ENCODE measurements around the gene RBMS3. TPM values are rescaled to one million over a fixed set of nuclear protein-coding genes. Genes with fewer than 3 reads are reported as not detected.

Gene RBMS3
- total and polyA plus RNA-seq, 4 donors = 4.8 to 117 (median 29.4) TPM

DNA sequence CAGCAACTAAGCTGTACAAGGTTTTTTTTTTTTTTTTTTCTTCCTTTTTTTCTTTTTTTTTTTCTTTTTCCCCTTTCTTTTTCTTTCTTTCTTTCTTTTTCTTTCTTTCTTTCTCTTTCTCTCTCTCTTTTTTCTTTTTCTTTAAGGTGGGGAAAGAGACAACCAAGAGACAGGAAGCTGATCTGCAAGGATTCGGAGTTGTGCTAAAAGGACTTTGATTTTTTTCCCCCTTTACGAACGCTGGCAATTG is 148 bp downstream of the RBMS3 start:
- TF ChIP-seq, protein P1, sequence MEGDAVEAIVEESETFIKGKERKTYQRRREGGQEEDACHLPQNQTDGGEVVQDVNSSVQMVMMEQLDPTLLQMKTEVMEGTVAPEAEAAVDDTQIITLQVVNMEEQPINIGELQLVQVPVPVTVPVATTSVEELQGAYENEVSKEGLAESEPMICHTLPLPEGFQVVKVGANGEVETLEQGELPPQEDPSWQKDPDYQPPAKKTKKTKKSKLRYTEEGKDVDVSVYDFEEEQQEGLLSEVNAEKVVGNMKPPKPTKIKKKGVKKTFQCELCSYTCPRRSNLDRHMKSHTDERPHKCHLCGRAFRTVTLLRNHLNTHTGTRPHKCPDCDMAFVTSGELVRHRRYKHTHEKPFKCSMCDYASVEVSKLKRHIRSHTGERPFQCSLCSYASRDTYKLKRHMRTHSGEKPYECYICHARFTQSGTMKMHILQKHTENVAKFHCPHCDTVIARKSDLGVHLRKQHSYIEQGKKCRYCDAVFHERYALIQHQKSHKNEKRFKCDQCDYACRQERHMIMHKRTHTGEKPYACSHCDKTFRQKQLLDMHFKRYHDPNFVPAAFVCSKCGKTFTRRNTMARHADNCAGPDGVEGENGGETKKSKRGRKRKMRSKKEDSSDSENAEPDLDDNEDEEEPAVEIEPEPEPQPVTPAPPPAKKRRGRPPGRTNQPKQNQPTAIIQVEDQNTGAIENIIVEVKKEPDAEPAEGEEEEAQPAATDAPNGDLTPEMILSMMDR (IDR thresholded peaks at IDR 0.05; ENCODE audit: control extremely low read depth, extremely low read depth) = no peak
- Histone ChIP-seq H3K4me3 (peak overlapping the region; percentile 81), H3K9ac (ENCODE audit: insufficient read depth in 1 of 2, low read length in 2 of 2) (peak overlapping the region; percentile 86 to 99), H3K4me1 (ENCODE audit: control insufficient read depth in 5 of 5, insufficient read depth in 5 of 5, low read length in 5 of 5) (peaks cover 0 to 23% (median 3%) of the 10 kb centered on the region in 5 donors), H3K36me3 (ENCODE audit: control insufficient read depth in 4 of 4, insufficient read depth in 4 of 4, low read length in 4 of 4) (peaks cover 0 to 3% (median 0%) of the 10 kb centered on the region in 4 donors), H3K9me3 (ENCODE audit: control insufficient read depth in 4 of 4, insufficient read depth in 3 of 4, low read length in 3 of 4) (no peaks in the 10 kb centered on the region), H3K27me3 (ENCODE audit: control insufficient read depth in 3 of 3, insufficient read depth in 3 of 3, low read length in 2 of 3) (no peaks in the 10 kb centered on the region), H3K27ac (ENCODE audit: low read depth in 1 of 2, low read length in 1 of 2) (peak overlapping the region; percentile 83 to 94)
- DNase-seq = peak in 1 of 3 donors; percentile 72
- WGBS, 2 donors = 0 to 1% methylated on average over 3 of the region's 3 CpGs
- no peak for ATAC-seq (ENCODE audit: insufficient read depth, low FRiP score)

DNA sequence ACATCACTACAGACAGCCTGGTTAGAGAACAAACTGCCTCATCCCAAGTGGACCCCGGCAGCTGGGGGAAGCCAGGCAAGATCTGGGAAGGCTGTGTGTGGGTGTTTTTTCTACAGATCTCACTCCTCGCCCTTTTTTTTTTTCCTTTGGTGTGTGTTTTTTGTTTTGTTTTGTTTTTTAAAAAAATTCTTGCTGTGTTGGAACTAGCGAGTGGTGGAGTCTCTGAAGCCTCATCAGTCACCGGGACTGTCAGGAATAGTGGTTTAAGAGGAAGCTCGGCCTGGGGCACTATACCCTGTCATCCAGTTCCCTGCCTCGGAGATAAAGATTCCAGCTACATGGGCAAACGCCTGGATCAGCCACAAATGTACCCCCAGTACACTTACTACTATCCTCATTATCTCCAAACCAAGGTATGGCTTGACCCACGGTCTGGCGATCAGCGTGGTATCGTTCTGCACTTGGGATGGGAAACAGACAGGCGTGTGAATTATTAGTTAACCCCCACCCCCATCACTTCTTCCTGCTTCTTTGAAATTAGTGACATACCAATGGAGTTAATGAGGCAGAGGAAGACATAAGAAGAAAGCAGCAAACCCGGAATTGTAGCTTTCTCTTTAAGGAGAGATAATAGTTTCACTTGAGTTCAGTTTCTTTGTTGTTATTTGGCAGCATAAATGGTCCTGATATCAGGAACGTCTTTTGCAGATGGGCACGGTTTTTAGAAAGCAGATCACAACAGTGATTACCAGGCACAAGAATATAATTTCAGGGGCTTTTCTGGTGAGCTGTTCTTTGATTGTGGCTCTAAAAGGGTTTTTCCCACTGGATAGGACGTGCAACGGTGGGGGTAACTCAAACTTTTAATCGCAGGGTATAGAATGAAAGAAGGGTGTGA is 722 bp downstream of the RBMS3 start:
- Histone ChIP-seq H3K4me3 (peak overlapping the region; percentile 81), H3K36me3 (ENCODE audit: control insufficient read depth in 4 of 4, insufficient read depth in 4 of 4, low read length in 4 of 4) (peaks cover 0 to 3% (median 0%) of the 10 kb centered on the region in 4 donors), H3K4me1 (ENCODE audit: control insufficient read depth in 5 of 5, insufficient read depth in 5 of 5, low read length in 5 of 5) (peaks cover 0 to 28% (median 3%) of the 10 kb centered on the region in 5 donors), H3K27ac (ENCODE audit: low read depth in 1 of 2, low read length in 1 of 2) (peak overlapping the region; percentile 83 to 94), H3K9ac (ENCODE audit: insufficient read depth in 1 of 2, low read length in 2 of 2) (peak overlapping the region; percentile 86 to 99), H3K9me3 (ENCODE audit: control insufficient read depth in 4 of 4, insufficient read depth in 3 of 4, low read length in 3 of 4) (no peaks in the 10 kb centered on the region), H3K27me3 (ENCODE audit: control insufficient read depth in 3 of 3, insufficient read depth in 3 of 3, low read length in 2 of 3) (no peaks in the 10 kb centered on the region)
- ATAC-seq (ENCODE audit: insufficient read depth, low FRiP score) (no peak), DNase-seq (peak; percentile 60 to 87 (median 73))
- TF ChIP-seq, protein P1 (IDR thresholded peaks at IDR 0.05; ENCODE audit: control extremely low read depth, extremely low read depth) = no peak
- 5 to 12% methylated on average over 18 of the region's 18 CpGs for WGBS, 2 donors

DNA sequence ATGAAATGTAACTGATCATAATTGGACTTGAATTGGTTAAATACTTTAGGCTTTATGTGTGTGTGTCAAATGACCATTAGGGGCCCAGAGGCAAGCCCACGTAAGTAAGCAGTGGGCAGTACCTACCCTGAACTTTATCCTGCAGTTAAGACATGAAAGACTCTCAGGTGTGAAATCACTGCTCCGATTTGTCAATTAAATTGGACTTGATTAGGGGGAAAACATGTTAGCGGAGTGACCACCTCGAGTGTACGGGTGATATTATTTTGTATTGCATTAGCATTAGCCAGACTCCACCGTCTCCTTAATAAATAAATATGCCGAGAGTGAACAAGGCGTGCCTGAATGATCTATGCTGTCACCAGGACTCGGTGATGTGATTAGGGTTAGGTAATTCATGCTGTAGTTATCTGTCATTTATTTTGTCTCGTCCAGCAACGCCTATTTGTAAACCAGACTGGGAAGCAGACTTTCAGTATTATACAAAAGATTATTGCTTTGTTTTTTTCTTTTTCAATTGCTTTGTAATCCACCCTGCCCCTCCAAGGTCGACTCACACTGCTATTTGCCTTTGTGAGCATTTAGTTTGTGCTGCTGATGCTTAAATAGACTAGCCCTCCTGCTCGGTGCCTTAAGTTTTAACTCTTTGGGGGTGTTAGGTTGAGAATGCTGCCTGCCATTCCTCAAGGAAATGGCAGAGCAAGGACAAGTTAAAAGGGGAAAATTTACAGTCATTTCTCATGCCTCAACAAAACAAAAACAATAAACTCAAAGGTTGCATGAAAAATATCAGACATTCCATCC is 1.8 kb downstream of the RBMS3 start:
- Histone ChIP-seq H3K9me3 (ENCODE audit: control insufficient read depth in 4 of 4, insufficient read depth in 3 of 4, low read length in 3 of 4) (no peaks in the 10 kb centered on the region), H3K27me3 (ENCODE audit: control insufficient read depth in 3 of 3, insufficient read depth in 3 of 3, low read length in 2 of 3) (no peaks in the 10 kb centered on the region), H3K4me3 (peak overlapping the region; percentile 59), H3K36me3 (ENCODE audit: control insufficient read depth in 4 of 4, insufficient read depth in 4 of 4, low read length in 4 of 4) (peaks cover 0 to 3% (median 0%) of the 10 kb centered on the region in 4 donors), H3K9ac (ENCODE audit: insufficient read depth in 1 of 2, low read length in 2 of 2) (peak overlapping the region; percentile 86 to 99), H3K4me1 (ENCODE audit: control insufficient read depth in 5 of 5, insufficient read depth in 5 of 5, low read length in 5 of 5) (peaks cover 0 to 39% (median 3%) of the 10 kb centered on the region in 5 donors), H3K27ac (ENCODE audit: low read depth in 1 of 2, low read length in 1 of 2) (peak overlapping the region; percentile 83)
- ATAC-seq (ENCODE audit: insufficient read depth, low FRiP score) (no peak), DNase-seq (peak; percentile 52 to 84 (median 82))
- WGBS, 2 donors = 32 to 59% methylated on average over 13 of the region's 13 CpGs
- TF ChIP-seq, protein P1 (IDR thresholded peaks at IDR 0.05; ENCODE audit: control extremely low read depth, extremely low read depth) = no peak

Measured in lung (tissue), 12 donors.